Ascending aorta (tissue), 2 donors: Measurements from ENCODE around the gene RNF145. TPM values are rescaled to one million over a fixed set of nuclear protein-coding genes. Genes with fewer than 3 reads are reported as not detected.

ENCODE experiments used
- DNase-seq, 2 donors: peaks; one replicate each; pipeline ENCODE4 v3.0.0-alpha.2; 2019; ENCODE audit warnings: low spot score in 2 of 2
- H3K27ac ChIP-seq, 2 donors: fragments of 200-600 bp; sonication (generic); one replicate each; pipeline ENCODE4 v1.5.1; 2016 to 2017; ENCODE audit warnings: mild to moderate bottlenecking in 1 of 2
- H3K27me3 ChIP-seq: fragments of 200-600 bp; sonication (generic); one replicate; pipeline ENCODE4 v1.5.1; 2017
- H3K36me3 ChIP-seq, 2 donors: fragments of 200-600 bp; sonication (generic); one replicate each; pipeline ENCODE4 v1.5.1; 2016
- H3K4me1 ChIP-seq, 2 donors: fragments of 200-600 bp; sonication (generic); one replicate each; pipeline ENCODE4 v1.5.1; 2016 to 2017; ENCODE audit warnings: mild to moderate bottlenecking in 1 of 2
- H3K4me3 ChIP-seq, 2 donors: fragments of 200-600 bp; sonication (generic); one replicate each; pipeline ENCODE4 v1.5.1; 2016 to 2017; ENCODE audit warnings: mild to moderate bottlenecking in 1 of 2
- H3K9me3 ChIP-seq, 2 donors: fragments of 200-600 bp; sonication (generic); one replicate each; pipeline ENCODE4 v1.5.1; 2016
- intact Hi-C: fragments of 100-400 bp; cut with DNase I; formaldehyde crosslinking; loops from one replicate; pipeline ENCODE4 v1.15.1; 2023
- total RNA-seq: library from RNA; depleted of rRNA; stranded (reverse); fragments of >200 nt; gene quantifications from one replicate; pipeline ENCODE4 v1.1.0, GENCODE V29; 2016
- TF ChIP-seq, protein P1 (sequence below), 3 experiments: fragments of 200-600 bp in 2 of 3; fragments of 450-650 bp in 1 of 3; sonication (generic) in 2 of 3; IDR thresholded peaks; one replicate each; pipeline ENCODE4 v1.5.1; 2016 to 2019; ENCODE audit warnings: antibody characterized with exemption in 3 of 3, mild to moderate bottlenecking in 1 of 3, moderate library complexity in 1 of 3

The RNF145 gene
- total RNA-seq, 1 donor from 2014 or later: 47.8 TPM

DNA sequence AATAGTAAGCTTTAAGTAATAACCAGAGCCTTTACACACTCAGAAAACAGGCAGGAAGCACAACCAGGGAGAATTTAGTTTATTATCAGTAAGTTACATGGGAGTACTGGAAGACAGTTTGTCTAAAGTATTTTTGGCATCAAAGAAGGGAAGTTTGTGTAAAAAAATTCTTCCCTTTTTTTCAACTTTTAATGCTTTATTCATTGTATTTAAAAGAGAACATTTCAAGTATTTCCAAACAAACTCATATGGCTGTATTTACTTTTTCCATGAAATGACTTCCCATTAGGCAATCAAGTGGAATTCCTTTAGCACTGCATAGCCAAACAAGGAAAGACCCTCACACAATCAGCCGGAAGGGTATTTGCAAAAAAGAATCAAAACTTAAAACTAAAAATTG lies 26.7 kb downstream of the RNF145 start:
- intact Hi-C loops: no loop called here
- Histone ChIP-seq H3K36me3 (peaks cover 0 to 2% of the 10 kb centered on the region in 2 donors), H3K9me3 (no peaks in the 10 kb centered on the region), H3K27ac (peak overlapping the region in 1 of 2 donors; percentile 0), H3K4me1 (peaks cover 0 to 17% of the 10 kb centered on the region in 2 donors), H3K27me3 (no peaks in the 10 kb centered on the region), H3K4me3 (no peak overlapping the region)
- TF ChIP-seq, protein P1, sequence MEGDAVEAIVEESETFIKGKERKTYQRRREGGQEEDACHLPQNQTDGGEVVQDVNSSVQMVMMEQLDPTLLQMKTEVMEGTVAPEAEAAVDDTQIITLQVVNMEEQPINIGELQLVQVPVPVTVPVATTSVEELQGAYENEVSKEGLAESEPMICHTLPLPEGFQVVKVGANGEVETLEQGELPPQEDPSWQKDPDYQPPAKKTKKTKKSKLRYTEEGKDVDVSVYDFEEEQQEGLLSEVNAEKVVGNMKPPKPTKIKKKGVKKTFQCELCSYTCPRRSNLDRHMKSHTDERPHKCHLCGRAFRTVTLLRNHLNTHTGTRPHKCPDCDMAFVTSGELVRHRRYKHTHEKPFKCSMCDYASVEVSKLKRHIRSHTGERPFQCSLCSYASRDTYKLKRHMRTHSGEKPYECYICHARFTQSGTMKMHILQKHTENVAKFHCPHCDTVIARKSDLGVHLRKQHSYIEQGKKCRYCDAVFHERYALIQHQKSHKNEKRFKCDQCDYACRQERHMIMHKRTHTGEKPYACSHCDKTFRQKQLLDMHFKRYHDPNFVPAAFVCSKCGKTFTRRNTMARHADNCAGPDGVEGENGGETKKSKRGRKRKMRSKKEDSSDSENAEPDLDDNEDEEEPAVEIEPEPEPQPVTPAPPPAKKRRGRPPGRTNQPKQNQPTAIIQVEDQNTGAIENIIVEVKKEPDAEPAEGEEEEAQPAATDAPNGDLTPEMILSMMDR (IDR thresholded peaks at IDR 0.05): no peak
- no peak for DNase-seq

DNA sequence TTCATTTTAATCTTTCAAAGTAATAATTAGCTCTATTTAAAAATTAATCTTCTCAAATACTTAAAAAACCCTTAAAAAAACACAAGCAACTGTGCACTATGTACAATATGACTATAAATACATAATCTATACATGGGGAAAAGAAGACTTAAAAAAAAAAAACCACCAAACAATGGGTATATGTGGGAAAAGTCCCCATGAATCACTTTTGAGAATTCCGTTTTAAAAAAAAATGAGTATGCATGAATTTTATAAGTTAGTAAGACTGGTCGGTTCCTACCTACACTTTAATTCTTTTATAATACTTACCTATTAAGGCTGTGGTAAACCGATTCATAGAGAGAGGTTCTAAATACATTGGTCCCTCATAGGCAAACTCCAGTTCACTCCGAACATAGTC lies 27.7 kb downstream of the RNF145 start:
- DNase-seq: no peak
- no peaks in the 10 kb centered on the region for H3K27me3 ChIP-seq
- no peak overlapping the region for H3K27ac ChIP-seq
- H3K4me3 ChIP-seq: no peak overlapping the region
- intact Hi-C loops: no loop called here
- no peaks in the 10 kb centered on the region for H3K9me3 ChIP-seq
- H3K4me1 ChIP-seq: peaks cover 0 to 17% of the 10 kb centered on the region in 2 donors
- no peaks in the 10 kb centered on the region for H3K36me3 ChIP-seq
- TF ChIP-seq, protein P1 (IDR thresholded peaks at IDR 0.05): no peak

DNA sequence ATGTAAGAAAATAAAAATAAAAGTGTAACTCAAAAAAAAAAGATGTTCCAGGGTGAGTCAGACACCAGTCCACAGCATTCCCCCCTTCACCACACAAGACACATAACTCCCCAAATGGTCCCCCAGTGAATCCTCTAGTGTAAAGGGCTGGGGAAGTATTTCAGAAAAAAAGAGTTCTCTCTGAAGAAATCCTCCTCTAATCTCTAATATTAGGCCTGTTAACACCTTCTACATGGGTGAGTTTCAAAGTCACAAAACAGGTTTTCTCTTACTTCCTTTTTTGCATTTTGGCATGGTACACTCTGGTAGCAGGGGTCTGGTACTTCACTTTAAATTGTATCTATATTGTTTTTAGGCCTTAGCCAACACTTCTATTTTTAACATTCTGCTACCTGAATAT lies 28.2 kb downstream of the RNF145 start:
- peaks cover 0 to 17% of the 10 kb centered on the region in 2 donors for H3K4me1 ChIP-seq
- no peaks in the 10 kb centered on the region for H3K27me3 ChIP-seq
- peaks cover 2 to 4% of the 10 kb centered on the region in 2 donors for H3K36me3 ChIP-seq
- TF ChIP-seq, protein P1 (IDR thresholded peaks at IDR 0.05): no peak
- no peak for DNase-seq
- no peak overlapping the region for H3K4me3 ChIP-seq
- H3K9me3 ChIP-seq: no peaks in the 10 kb centered on the region
- no peak overlapping the region for H3K27ac ChIP-seq
- intact Hi-C loops: no loop called here

DNA sequence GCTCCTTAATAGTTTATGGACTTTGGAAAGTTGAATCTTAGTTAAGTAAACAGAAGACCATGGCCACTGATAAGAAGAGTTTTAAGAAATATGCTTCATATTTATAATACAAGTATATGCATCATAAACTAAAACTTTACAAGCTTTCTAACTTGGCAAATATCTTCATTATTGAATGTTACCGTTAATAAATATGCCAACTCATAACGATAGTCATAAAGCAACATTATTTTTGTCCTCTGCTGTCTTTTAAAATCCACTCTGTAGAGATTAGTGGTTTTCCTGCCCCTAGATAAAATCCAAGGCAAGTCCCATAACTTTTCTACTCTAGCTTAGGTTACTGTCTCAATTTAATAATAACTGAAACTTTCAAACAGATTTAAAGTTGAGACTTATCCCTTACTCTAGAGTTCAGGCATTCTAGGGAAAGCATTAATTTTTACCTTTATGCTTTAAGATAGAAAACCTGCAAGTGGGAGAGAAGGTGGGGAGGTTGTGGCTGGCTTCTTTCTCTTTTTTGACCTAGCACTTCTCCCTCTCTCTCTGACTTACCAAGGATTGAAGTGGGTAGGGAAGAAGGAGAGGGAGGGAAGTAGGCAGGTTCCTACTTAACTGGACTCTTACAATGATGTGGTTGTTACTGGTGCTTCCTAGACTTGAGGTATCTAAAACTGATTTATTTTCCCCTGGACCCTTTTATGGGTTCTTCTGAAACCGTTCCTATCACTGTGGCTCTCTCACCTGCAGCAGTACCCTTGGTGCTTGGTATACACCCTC lies 29.6 kb downstream of the RNF145 start:
- no peak for DNase-seq
- peaks cover 0 to 19% of the 10 kb centered on the region in 2 donors for H3K4me1 ChIP-seq
- intact Hi-C loops: loop anchor here (2.0 kb wide), 1 partner anchor 29 kb away; the partner anchor contains the start of gene RNF145
- peak overlapping the region; percentile 31 to 60 for H3K27ac ChIP-seq
- peaks cover 4 to 5% of the 10 kb centered on the region in 2 donors for H3K36me3 ChIP-seq
- H3K9me3 ChIP-seq: no peaks in the 10 kb centered on the region
- TF ChIP-seq, protein P1 (IDR thresholded peaks at IDR 0.05): no peak
- H3K27me3 ChIP-seq: no peaks in the 10 kb centered on the region
- H3K4me3 ChIP-seq: no peak overlapping the region

DNA sequence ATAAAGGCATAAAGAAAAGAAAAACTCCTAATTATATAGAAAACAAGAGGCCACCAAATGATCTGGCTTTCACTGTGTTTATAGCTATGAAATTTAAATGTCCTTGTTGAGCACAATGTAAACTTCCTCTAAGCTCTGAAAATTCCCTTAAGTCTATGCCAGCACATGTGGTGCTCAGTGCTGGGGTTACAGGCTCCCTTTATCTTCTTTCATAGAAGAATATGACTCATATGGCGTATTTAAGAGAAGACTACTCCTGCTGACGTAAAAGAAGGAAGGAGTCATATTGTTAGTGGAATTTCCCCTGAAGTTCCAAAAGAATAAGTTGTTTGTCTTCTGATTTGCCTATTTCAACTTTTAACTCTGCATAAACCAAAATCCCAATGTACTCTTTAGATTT lies 30.4 kb downstream of the RNF145 start:
- peaks cover 4 to 5% of the 10 kb centered on the region in 2 donors for H3K36me3 ChIP-seq
- no peak overlapping the region for H3K4me3 ChIP-seq
- no peaks in the 10 kb centered on the region for H3K9me3 ChIP-seq
- intact Hi-C loops: loop anchor here (2.0 kb wide), 1 partner anchor 30 kb away; the partner anchor contains the start of gene RNF145
- DNase-seq: no peak
- H3K27me3 ChIP-seq: no peaks in the 10 kb centered on the region
- peak overlapping the region; percentile 31 to 60 for H3K27ac ChIP-seq
- TF ChIP-seq, protein P1 (IDR thresholded peaks at IDR 0.05): no peak
- H3K4me1 ChIP-seq: peaks cover 0 to 20% of the 10 kb centered on the region in 2 donors
